GM23338 (cell line): ENCODE results near the gene CNTNAP2. TPM values are rescaled to one million over a fixed set of nuclear protein-coding genes. Genes with fewer than 3 reads are reported as not detected.

Experiments used
- ATAC-seq: fragments of 200-7000 bp; cut with Tn5 transposase; 3 replicates; pipeline ENCODE4 v1.9.1; 2020
- DNase-seq: peaks from one replicate; pipeline ENCODE4 v3.0.0-alpha.2; 2015; ENCODE audit warnings: low spot score
- H2AFZ ChIP-seq: fragments of 200-600 bp; sonication (generic); 2 replicates; pipeline ENCODE4 v1.8.0; 2016; ENCODE audit warnings: antibody characterized with exemption, mild to moderate bottlenecking, moderate library complexity
- H3F3A ChIP-seq: fragments of 200-600 bp; sonication (generic); replicated peaks from 2 replicates; pipeline ENCODE4 v1.8.0; 2017; ENCODE audit warnings: antibody characterized with exemption, mixed run types, low read depth
- H3K27ac ChIP-seq: fragments of 200-600 bp; sonication (generic); 2 replicates; pipeline ENCODE4 v1.6.1; 2016; ENCODE audit warnings: low read depth
- H3K27me3 ChIP-seq: fragments of 200-600 bp; sonication (generic); 2 replicates; pipeline ENCODE4 v1.8.0; 2016; ENCODE audit warnings: mild to moderate bottlenecking, mixed run types, moderate library complexity; ENCODE audit not compliant: insufficient read depth
- H3K36me3 ChIP-seq: fragments of 200-600 bp; sonication (generic); 2 replicates; pipeline ENCODE4 v1.8.0; 2016; ENCODE audit warnings: mild to moderate bottlenecking; ENCODE audit not compliant: insufficient read depth
- H3K4me1 ChIP-seq: fragments of 200-600 bp; sonication (generic); 2 replicates; pipeline ENCODE4 v1.8.0; 2016; ENCODE audit warnings: mild to moderate bottlenecking, moderate library complexity; ENCODE audit not compliant: insufficient read depth
- H3K4me2 ChIP-seq: fragments of 200-600 bp; sonication (generic); 2 replicates; pipeline ENCODE4 v1.7.1; 2017; ENCODE audit warnings: mixed run types
- H3K4me3 ChIP-seq: fragments of 200-600 bp; sonication (generic); 2 replicates; pipeline ENCODE4 v1.6.1; 2016; ENCODE audit warnings: mixed run types
- H3K79me2 ChIP-seq: fragments of 200-600 bp; sonication (generic); replicated peaks from 2 replicates; pipeline ENCODE4 v1.8.0; 2017; ENCODE audit warnings: mild to moderate bottlenecking; ENCODE audit not compliant: insufficient read depth
- H3K9me2 ChIP-seq: fragments of 200-600 bp; sonication (generic); 2 replicates; pipeline ENCODE4 v1.8.0; 2017; ENCODE audit not compliant: insufficient read depth
- H4K20me1 ChIP-seq: fragments of 200-600 bp; sonication (generic); replicated peaks from 2 replicates; pipeline ENCODE4 v1.8.0; 2017; ENCODE audit warnings: mild to moderate bottlenecking; ENCODE audit not compliant: insufficient read depth
- H3K27ac Mint-ChIP-seq: 2 replicates; pipeline ENCODE4 v1.8.0; 2020; ENCODE audit warnings: inconsistent platforms, mild to moderate bottlenecking, moderate library complexity, mixed read lengths
- H3K27me3 Mint-ChIP-seq: 3 replicates; pipeline ENCODE4 v1.8.0; 2022; ENCODE audit warnings: low read depth, mild to moderate bottlenecking, moderate library complexity, mixed read lengths, inconsistent platforms; ENCODE audit not compliant: insufficient read depth, poor library complexity
- H3K36me3 Mint-ChIP-seq: 3 replicates; pipeline ENCODE4 v1.8.0; 2021; ENCODE audit warnings: low read depth, mild to moderate bottlenecking, inconsistent platforms, moderate library complexity, mixed read lengths
- H3K4me1 Mint-ChIP-seq: 3 replicates; pipeline ENCODE4 v1.8.0; 2020; ENCODE audit warnings: mild to moderate bottlenecking, inconsistent platforms, mixed read lengths
- H3K4me3 Mint-ChIP-seq: 3 replicates; pipeline ENCODE4 v1.8.0; 2021; ENCODE audit warnings: moderate library complexity, mild to moderate bottlenecking, inconsistent platforms, mixed read lengths
- H3K9me3 Mint-ChIP-seq: 3 replicates; pipeline ENCODE4 v1.8.0; 2020; ENCODE audit warnings: moderate library complexity, mild to moderate bottlenecking, inconsistent platforms, mixed read lengths
- CREB1 ChIP-seq: fragments of 250-450 bp; sonication (Bioruptor Pico); IDR thresholded peaks from 2 replicates; pipeline ENCODE4 v1.5.0; 2020; ENCODE audit warnings: low read depth, mild to moderate bottlenecking, moderate library complexity
- CTCF ChIP-seq, 2 experiments: fragments of 200-600 bp in 1 of 2; sonication (generic) in 1 of 2; conservative IDR thresholded peaks; 2 replicates each; pipeline versions ENCODE4 v1.5.1 to v1.6.1; 2016 to 2017; ENCODE audit warnings: antibody characterized with exemption in 2 of 2, low read depth in 2 of 2, mild to moderate bottlenecking in 2 of 2, moderate library complexity in 1 of 2
- ETS1 ChIP-seq: IDR thresholded peaks from 2 replicates; pipeline ENCODE4 v1.6.1; 2016; ENCODE audit warnings: antibody characterized with exemption
- EZH2phosphoT487 ChIP-seq: fragments of 200-600 bp; sonication (generic); IDR thresholded peaks from one replicate; pipeline ENCODE4 v1.8.1; 2018; ENCODE audit warnings: antibody characterized with exemption; ENCODE audit not compliant: unreplicated experiment
- JUNB ChIP-seq: IDR thresholded peaks from one replicate; pipeline ENCODE4 v1.6.1; 2016; ENCODE audit warnings: antibody characterized with exemption; ENCODE audit not compliant: unreplicated experiment
- NANOG ChIP-seq: IDR thresholded peaks from 2 replicates; pipeline ENCODE4 v1.6.1; 2016; ENCODE audit warnings: antibody characterized with exemption, borderline replicate concordance
- POLR2AphosphoS5 ChIP-seq: IDR thresholded peaks from 2 replicates; pipeline ENCODE4 v1.6.1; 2016; ENCODE audit warnings: antibody characterized with exemption, low read depth
- ZNF114 ChIP-seq: fragments of 250-450 bp; sonication (Bioruptor Pico); IDR thresholded peaks from 2 replicates; pipeline ENCODE4 v1.5.0; 2020; ENCODE audit warnings: mild to moderate bottlenecking, moderate library complexity
- ZNF331 ChIP-seq: fragments of 250-450 bp; sonication (Bioruptor Pico); IDR thresholded peaks from 2 replicates; pipeline ENCODE4 v1.5.0; 2020; ENCODE audit warnings: low read depth, mild to moderate bottlenecking, moderate library complexity
- polyA plus RNA-seq: library from polyadenylated mRNA; unstranded; fragments of >200 nt; fragmentation: Nextera tagmentation; extraction: Ambion mirVana; gene quantifications from 2 replicates; pipeline ENCODE4 v1.2.1, GENCODE V29; 2016
- total RNA-seq: library from RNA; depleted of rRNA; stranded (reverse); fragments of >200 nt; shearing (Covaris generic); gene quantifications from 2 replicates; pipeline ENCODE4 v1.2.3, GENCODE V29; 2014
- TF ChIP-seq, protein P1 (sequence below): fragments of 250-450 bp; sonication (Bioruptor Pico); IDR thresholded peaks from 2 replicates; pipeline ENCODE4 v1.5.0; 2020; ENCODE audit warnings: mild to moderate bottlenecking, moderate library complexity
- TF ChIP-seq, protein P2 (sequence below): IDR thresholded peaks from one replicate; pipeline ENCODE4 v1.6.1; 2018; ENCODE audit warnings: antibody characterized with exemption; ENCODE audit not compliant: unreplicated experiment

The CNTNAP2 gene
- total and polyA plus RNA-seq, 2 experiments from 2014 or later = 38.2 to 61.3 TPM

- TF ChIP-seq, protein P1, sequence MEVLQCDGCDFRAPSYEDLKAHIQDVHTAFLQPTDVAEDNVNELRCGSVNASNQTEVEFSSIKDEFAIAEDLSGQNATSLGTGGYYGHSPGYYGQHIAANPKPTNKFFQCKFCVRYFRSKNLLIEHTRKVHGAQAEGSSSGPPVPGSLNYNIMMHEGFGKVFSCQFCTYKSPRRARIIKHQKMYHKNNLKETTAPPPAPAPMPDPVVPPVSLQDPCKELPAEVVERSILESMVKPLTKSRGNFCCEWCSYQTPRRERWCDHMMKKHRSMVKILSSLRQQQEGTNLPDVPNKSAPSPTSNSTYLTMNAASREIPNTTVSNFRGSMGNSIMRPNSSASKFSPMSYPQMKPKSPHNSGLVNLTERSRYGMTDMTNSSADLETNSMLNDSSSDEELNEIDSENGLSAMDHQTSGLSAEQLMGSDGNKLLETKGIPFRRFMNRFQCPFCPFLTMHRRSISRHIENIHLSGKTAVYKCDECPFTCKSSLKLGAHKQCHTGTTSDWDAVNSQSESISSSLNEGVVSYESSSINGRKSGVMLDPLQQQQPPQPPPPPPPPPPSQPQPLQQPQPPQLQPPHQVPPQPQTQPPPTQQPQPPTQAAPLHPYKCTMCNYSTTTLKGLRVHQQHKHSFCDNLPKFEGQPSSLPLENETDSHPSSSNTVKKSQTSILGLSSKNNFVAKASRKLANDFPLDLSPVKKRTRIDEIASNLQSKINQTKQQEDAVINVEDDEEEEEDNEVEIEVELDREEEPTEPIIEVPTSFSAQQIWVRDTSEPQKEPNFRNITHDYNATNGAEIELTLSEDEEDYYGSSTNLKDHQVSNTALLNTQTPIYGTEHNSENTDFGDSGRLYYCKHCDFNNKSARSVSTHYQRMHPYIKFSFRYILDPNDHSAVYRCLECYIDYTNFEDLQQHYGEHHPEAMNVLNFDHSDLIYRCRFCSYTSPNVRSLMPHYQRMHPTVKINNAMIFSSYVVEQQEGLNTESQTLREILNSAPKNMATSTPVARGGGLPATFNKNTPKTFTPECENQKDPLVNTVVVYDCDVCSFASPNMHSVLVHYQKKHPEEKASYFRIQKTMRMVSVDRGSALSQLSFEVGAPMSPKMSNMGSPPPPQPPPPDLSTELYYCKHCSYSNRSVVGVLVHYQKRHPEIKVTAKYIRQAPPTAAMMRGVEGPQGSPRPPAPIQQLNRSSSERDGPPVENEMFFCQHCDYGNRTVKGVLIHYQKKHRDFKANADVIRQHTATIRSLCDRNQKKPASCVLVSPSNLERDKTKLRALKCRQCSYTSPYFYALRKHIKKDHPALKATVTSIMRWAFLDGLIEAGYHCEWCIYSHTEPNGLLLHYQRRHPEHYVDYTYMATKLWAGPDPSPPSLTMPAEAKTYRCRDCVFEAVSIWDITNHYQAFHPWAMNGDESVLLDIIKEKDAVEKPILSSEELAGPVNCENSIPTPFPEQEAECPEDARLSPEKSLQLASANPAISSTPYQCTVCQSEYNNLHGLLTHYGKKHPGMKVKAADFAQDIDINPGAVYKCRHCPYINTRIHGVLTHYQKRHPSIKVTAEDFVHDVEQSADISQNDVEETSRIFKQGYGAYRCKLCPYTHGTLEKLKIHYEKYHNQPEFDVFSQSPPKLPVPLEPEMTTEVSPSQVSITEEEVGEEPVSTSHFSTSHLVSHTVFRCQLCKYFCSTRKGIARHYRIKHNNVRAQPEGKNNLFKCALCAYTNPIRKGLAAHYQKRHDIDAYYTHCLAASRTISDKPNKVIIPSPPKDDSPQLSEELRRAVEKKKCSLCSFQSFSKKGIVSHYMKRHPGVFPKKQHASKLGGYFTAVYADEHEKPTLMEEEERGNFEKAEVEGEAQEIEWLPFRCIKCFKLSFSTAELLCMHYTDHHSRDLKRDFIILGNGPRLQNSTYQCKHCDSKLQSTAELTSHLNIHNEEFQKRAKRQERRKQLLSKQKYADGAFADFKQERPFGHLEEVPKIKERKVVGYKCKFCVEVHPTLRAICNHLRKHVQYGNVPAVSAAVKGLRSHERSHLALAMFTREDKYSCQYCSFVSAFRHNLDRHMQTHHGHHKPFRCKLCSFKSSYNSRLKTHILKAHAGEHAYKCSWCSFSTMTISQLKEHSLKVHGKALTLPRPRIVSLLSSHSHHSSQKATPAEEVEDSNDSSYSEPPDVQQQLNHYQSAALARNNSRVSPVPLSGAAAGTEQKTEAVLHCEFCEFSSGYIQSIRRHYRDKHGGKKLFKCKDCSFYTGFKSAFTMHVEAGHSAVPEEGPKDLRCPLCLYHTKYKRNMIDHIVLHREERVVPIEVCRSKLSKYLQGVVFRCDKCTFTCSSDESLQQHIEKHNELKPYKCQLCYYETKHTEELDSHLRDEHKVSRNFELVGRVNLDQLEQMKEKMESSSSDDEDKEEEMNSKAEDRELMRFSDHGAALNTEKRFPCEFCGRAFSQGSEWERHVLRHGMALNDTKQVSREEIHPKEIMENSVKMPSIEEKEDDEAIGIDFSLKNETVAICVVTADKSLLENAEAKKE (CRISPR knock-in tag) = no peak
- TF ChIP-seq ETS1 = no peak
Measured at GRCh38 chr7:148234715-148235114, 2118.1 kb downstream of the CNTNAP2 start (continued).

GRCh38 chr7:148238761-148239325 is 2122.2 kb downstream of the CNTNAP2 start:
- no peak overlapping the region for H3K4me3 Mint-ChIP-seq
- no peak overlapping the region for H3K4me3 ChIP-seq
- peaks cover 3% of the 10 kb centered on the region for H3K27me3 Mint-ChIP-seq
- no peaks in the 10 kb centered on the region for H3K27me3 ChIP-seq
- H3K9me2 ChIP-seq = no peaks in the 10 kb centered on the region
- no peak overlapping the region for H3K4me2 ChIP-seq
- ATAC-seq (no peak), DNase-seq (no peak)
- peaks cover 13% of the 10 kb centered on the region; the same call in 1 of the 3 replicates for H3K4me1 Mint-ChIP-seq
- no peak overlapping the region for H2AFZ ChIP-seq
- no peak overlapping the region for H3K27ac ChIP-seq
- H3K79me2 ChIP-seq = no peaks in the 10 kb centered on the region
- no peaks in the 10 kb centered on the region for H4K20me1 ChIP-seq
- no peaks in the 10 kb centered on the region for H3K36me3 ChIP-seq
- no peak overlapping the region for H3K27ac Mint-ChIP-seq
- H3K9me3 Mint-ChIP-seq = peaks cover 21% of the 10 kb centered on the region; the same call in 1 of the 3 replicates
- no peaks in the 10 kb centered on the region for H3F3A ChIP-seq
- H3K4me1 ChIP-seq = no peaks in the 10 kb centered on the region
- H3K36me3 Mint-ChIP-seq = no peaks in the 10 kb centered on the region
- TF ChIP-seq POLR2AphosphoS5 = no peak
- no peak for TF ChIP-seq CTCF (conservative IDR thresholded peaks at IDR 0.05; ENCODE audit: low read depth in 2 of 2)
- TF ChIP-seq ETS1 = no peak
- TF ChIP-seq ZNF331 = no peak
- TF ChIP-seq ZNF114 = no peak
- TF ChIP-seq, protein P2, sequence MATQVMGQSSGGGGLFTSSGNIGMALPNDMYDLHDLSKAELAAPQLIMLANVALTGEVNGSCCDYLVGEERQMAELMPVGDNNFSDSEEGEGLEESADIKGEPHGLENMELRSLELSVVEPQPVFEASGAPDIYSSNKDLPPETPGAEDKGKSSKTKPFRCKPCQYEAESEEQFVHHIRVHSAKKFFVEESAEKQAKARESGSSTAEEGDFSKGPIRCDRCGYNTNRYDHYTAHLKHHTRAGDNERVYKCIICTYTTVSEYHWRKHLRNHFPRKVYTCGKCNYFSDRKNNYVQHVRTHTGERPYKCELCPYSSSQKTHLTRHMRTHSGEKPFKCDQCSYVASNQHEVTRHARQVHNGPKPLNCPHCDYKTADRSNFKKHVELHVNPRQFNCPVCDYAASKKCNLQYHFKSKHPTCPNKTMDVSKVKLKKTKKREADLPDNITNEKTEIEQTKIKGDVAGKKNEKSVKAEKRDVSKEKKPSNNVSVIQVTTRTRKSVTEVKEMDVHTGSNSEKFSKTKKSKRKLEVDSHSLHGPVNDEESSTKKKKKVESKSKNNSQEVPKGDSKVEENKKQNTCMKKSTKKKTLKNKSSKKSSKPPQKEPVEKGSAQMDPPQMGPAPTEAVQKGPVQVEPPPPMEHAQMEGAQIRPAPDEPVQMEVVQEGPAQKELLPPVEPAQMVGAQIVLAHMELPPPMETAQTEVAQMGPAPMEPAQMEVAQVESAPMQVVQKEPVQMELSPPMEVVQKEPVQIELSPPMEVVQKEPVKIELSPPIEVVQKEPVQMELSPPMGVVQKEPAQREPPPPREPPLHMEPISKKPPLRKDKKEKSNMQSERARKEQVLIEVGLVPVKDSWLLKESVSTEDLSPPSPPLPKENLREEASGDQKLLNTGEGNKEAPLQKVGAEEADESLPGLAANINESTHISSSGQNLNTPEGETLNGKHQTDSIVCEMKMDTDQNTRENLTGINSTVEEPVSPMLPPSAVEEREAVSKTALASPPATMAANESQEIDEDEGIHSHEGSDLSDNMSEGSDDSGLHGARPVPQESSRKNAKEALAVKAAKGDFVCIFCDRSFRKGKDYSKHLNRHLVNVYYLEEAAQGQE = no peak
- no peak for TF ChIP-seq JUNB
- no peak for TF ChIP-seq CREB1 (CRISPR knock-in tag)
- TF ChIP-seq EZH2phosphoT487 = no peak
- TF ChIP-seq NANOG = no peak
